ENCODE results near the gene CAMLG. TPM values are rescaled to one million over a fixed set of nuclear protein-coding genes. Genes with fewer than 3 reads are reported as not detected.

CAMLG gene
- total and polyA plus RNA-seq, 2 of the 13 experiments (the other 11 are each of a cell fraction or from before 2014, with no cell fraction given), result 14.2 to 19.8 TPM

- TF ChIP-seq KIAA2018 (CRISPR knock-in tag; IDR thresholded peaks at IDR 0.05; ENCODE audit: borderline replicate concordance) (no peak), MZF1 (CRISPR knock-in tag; IDR thresholded peaks at IDR 0.05; ENCODE audit: borderline replicate concordance) (0 out of 2 replicates have a peak, but pooled peaks have one; percentile 35), HDAC2 (CRISPR knock-in tag; IDR thresholded peaks at IDR 0.05) (peak; percentile 95), SNAPC4 (CRISPR knock-in tag; IDR thresholded peaks at IDR 0.05) (no peak), ONECUT2 (CRISPR knock-in tag; IDR thresholded peaks at IDR 0.05) (peak; percentile 16; the same call in 1 of the 2 replicates), HMG20B (CRISPR knock-in tag; conservative IDR thresholded peaks at IDR 0.05) (no peak; the same call in 1 of the 2 replicates), ZNF292 (CRISPR knock-in tag; IDR thresholded peaks at IDR 0.05; ENCODE audit: borderline replicate concordance, low read depth) (peak; percentile 91), FOXO1 (CRISPR knock-in tag; IDR thresholded peaks at IDR 0.05) (peak; percentile 73), GRHL1 (CRISPR knock-in tag; conservative IDR thresholded peaks at IDR 0.05) (no peak), LCORL (IDR thresholded peaks at IDR 0.05) (no peak), LCORL (CRISPR knock-in tag; IDR thresholded peaks at IDR 0.05) (peak; percentile 76), MYPOP (CRISPR knock-in tag; IDR thresholded peaks at IDR 0.05) (peak; percentile 86)
Measured at GRCh38 chr5:134758504-134759341, 20.4 kb downstream of the CAMLG start, which contains the start of gene DDX46 (continued).
